ENCODE data around the gene POU3F3.
A peak's percentile ranks its signal among the peaks of the same experiment; 100 is the strongest.

Gene POU3F3

GRCh38 chr2:104853534-104854497, at the start of gene POU3F3:
Gene POU3F3, plus strand, starts transcription at chr2:104854115. Its CDS starts 1,396 bp downstream, at chr2:104855511.
- Histone ChIP-seq H3K4me3 (ENCODE audit: low read depth, low read length) (peak within 1 kb of the TSS; percentile 75), H3K79me2 (ENCODE audit: control insufficient read depth, insufficient read depth, low read length, unreplicated experiment) (no peaks in the 10 kb centered on the region), H3K4me1 (ENCODE audit: control insufficient read depth, insufficient read depth, low read length, unreplicated experiment) (no peaks in the 10 kb centered on the region), H3K27me3 (ENCODE audit: insufficient read depth, low read length) (peaks cover 80% of the 10 kb centered on the region), H2AFZ (ENCODE audit: low read length, unreplicated experiment) (peak within 1 kb of the TSS; percentile 43), H3K27ac (ENCODE audit: low read depth, low read length) (no peak within 1 kb of the TSS), H3K36me3 (ENCODE audit: insufficient read depth, low read length) (no peaks in the 10 kb centered on the region)

- no peaks in the 10 kb centered on the region for H3K79me2 ChIP-seq (ENCODE audit: control insufficient read depth, insufficient read depth, low read length, unreplicated experiment)
- H3K4me1 ChIP-seq (ENCODE audit: control insufficient read depth, insufficient read depth, low read length, unreplicated experiment): no peaks in the 10 kb centered on the region
- H2AFZ ChIP-seq (ENCODE audit: low read length, unreplicated experiment): no peak overlapping the region
- H3K36me3 ChIP-seq (ENCODE audit: insufficient read depth, low read length): no peaks in the 10 kb centered on the region
- no peak overlapping the region for H3K27ac ChIP-seq (ENCODE audit: low read depth, low read length)
- H3K27me3 ChIP-seq (ENCODE audit: insufficient read depth, low read length): no peaks in the 10 kb centered on the region
- H3K4me3 ChIP-seq (ENCODE audit: low read depth, low read length): no peak overlapping the region
Observed at GRCh38 chr2:104804148-104804890, 49.6 kb upstream of the POU3F3 start.

GRCh38 chr2:104812286-104812685, 41.6 kb upstream of the POU3F3 start:
- H2AFZ ChIP-seq (ENCODE audit: low read length, unreplicated experiment): no peak overlapping the region
- H3K27ac ChIP-seq (ENCODE audit: low read depth, low read length): no peak overlapping the region
- H3K27me3 ChIP-seq (ENCODE audit: insufficient read depth, low read length): no peaks in the 10 kb centered on the region
- H3K4me1 ChIP-seq (ENCODE audit: control insufficient read depth, insufficient read depth, low read length, unreplicated experiment): no peaks in the 10 kb centered on the region
- no peaks in the 10 kb centered on the region for H3K79me2 ChIP-seq (ENCODE audit: control insufficient read depth, insufficient read depth, low read length, unreplicated experiment)
- no peak overlapping the region for H3K4me3 ChIP-seq (ENCODE audit: low read depth, low read length)
- H3K36me3 ChIP-seq (ENCODE audit: insufficient read depth, low read length): no peaks in the 10 kb centered on the region

- H3K36me3 ChIP-seq (ENCODE audit: insufficient read depth, low read length): no peaks in the 10 kb centered on the region
- no peaks in the 10 kb centered on the region for H3K4me1 ChIP-seq (ENCODE audit: control insufficient read depth, insufficient read depth, low read length, unreplicated experiment)
- no peaks in the 10 kb centered on the region; the same call in 1 of the 2 replicates for H3K27me3 ChIP-seq (ENCODE audit: insufficient read depth, low read length)
- no peak overlapping the region for H3K27ac ChIP-seq (ENCODE audit: low read depth, low read length)
- no peaks in the 10 kb centered on the region for H3K79me2 ChIP-seq (ENCODE audit: control insufficient read depth, insufficient read depth, low read length, unreplicated experiment)
- H2AFZ ChIP-seq (ENCODE audit: low read length, unreplicated experiment): no peak overlapping the region
- H3K4me3 ChIP-seq (ENCODE audit: low read depth, low read length): no peak overlapping the region
Observed at GRCh38 chr2:104816143-104816542, 37.8 kb upstream of the POU3F3 start.

GRCh38 chr2:104818264-104818663, 35.7 kb upstream of the POU3F3 start:
- Histone ChIP-seq H3K4me1 (ENCODE audit: control insufficient read depth, insufficient read depth, low read length, unreplicated experiment) (no peaks in the 10 kb centered on the region), H3K79me2 (ENCODE audit: control insufficient read depth, insufficient read depth, low read length, unreplicated experiment) (no peaks in the 10 kb centered on the region), H3K4me3 (ENCODE audit: low read depth, low read length) (no peak overlapping the region), H3K36me3 (ENCODE audit: insufficient read depth, low read length) (no peaks in the 10 kb centered on the region), H3K27me3 (ENCODE audit: insufficient read depth, low read length) (no peaks in the 10 kb centered on the region; the same call in 1 of the 2 replicates), H3K27ac (ENCODE audit: low read depth, low read length) (no peak overlapping the region), H2AFZ (ENCODE audit: low read length, unreplicated experiment) (no peak overlapping the region)

- Histone ChIP-seq H3K4me3 (ENCODE audit: low read depth, low read length) (no peak overlapping the region), H2AFZ (ENCODE audit: low read length, unreplicated experiment) (no peak overlapping the region), H3K27me3 (ENCODE audit: insufficient read depth, low read length) (no peaks in the 10 kb centered on the region; the same call in 1 of the 2 replicates), H3K36me3 (ENCODE audit: insufficient read depth, low read length) (no peaks in the 10 kb centered on the region), H3K79me2 (ENCODE audit: control insufficient read depth, insufficient read depth, low read length, unreplicated experiment) (no peaks in the 10 kb centered on the region), H3K27ac (ENCODE audit: low read depth, low read length) (no peak overlapping the region), H3K4me1 (ENCODE audit: control insufficient read depth, insufficient read depth, low read length, unreplicated experiment) (peaks cover 4% of the 10 kb centered on the region)
Observed at GRCh38 chr2:104820126-104820525, 33.8 kb upstream of the POU3F3 start.

GRCh38 chr2:104825124-104825865, 28.6 kb upstream of the POU3F3 start:
- Histone ChIP-seq H3K4me1 (ENCODE audit: control insufficient read depth, insufficient read depth, low read length, unreplicated experiment) (peaks cover 19% of the 10 kb centered on the region), H3K4me3 (ENCODE audit: low read depth, low read length) (peak overlapping the region; percentile 23; the same call in 1 of the 2 replicates), H3K36me3 (ENCODE audit: insufficient read depth, low read length) (no peaks in the 10 kb centered on the region), H3K79me2 (ENCODE audit: control insufficient read depth, insufficient read depth, low read length, unreplicated experiment) (no peaks in the 10 kb centered on the region), H2AFZ (ENCODE audit: low read length, unreplicated experiment) (no peak overlapping the region), H3K27ac (ENCODE audit: low read depth, low read length) (peak overlapping the region; percentile 72), H3K27me3 (ENCODE audit: insufficient read depth, low read length) (no peaks in the 10 kb centered on the region; the same call in 1 of the 2 replicates)

- Histone ChIP-seq H3K36me3 (ENCODE audit: insufficient read depth, low read length) (no peaks in the 10 kb centered on the region), H3K4me3 (ENCODE audit: low read depth, low read length) (peak overlapping the region; percentile 23; the same call in 1 of the 2 replicates), H3K79me2 (ENCODE audit: control insufficient read depth, insufficient read depth, low read length, unreplicated experiment) (no peaks in the 10 kb centered on the region), H2AFZ (ENCODE audit: low read length, unreplicated experiment) (no peak overlapping the region), H3K4me1 (ENCODE audit: control insufficient read depth, insufficient read depth, low read length, unreplicated experiment) (peaks cover 19% of the 10 kb centered on the region), H3K27me3 (ENCODE audit: insufficient read depth, low read length) (no peaks in the 10 kb centered on the region; the same call in 1 of the 2 replicates), H3K27ac (ENCODE audit: low read depth, low read length) (peak overlapping the region; percentile 72)
Observed at GRCh38 chr2:104826016-104826415, 27.9 kb upstream of the POU3F3 start.

- H2AFZ ChIP-seq (ENCODE audit: low read length, unreplicated experiment): no peak overlapping the region
- H3K36me3 ChIP-seq (ENCODE audit: insufficient read depth, low read length): no peaks in the 10 kb centered on the region
- no peak overlapping the region for H3K27ac ChIP-seq (ENCODE audit: low read depth, low read length)
- H3K79me2 ChIP-seq (ENCODE audit: control insufficient read depth, insufficient read depth, low read length, unreplicated experiment): no peaks in the 10 kb centered on the region
- no peak overlapping the region for H3K4me3 ChIP-seq (ENCODE audit: low read depth, low read length)
- H3K4me1 ChIP-seq (ENCODE audit: control insufficient read depth, insufficient read depth, low read length, unreplicated experiment): no peaks in the 10 kb centered on the region
- no peaks in the 10 kb centered on the region; the same call in 1 of the 2 replicates for H3K27me3 ChIP-seq (ENCODE audit: insufficient read depth, low read length)
Observed at GRCh38 chr2:104831742-104832141, 22.2 kb upstream of the POU3F3 start.
